ENCODE results near the gene KRT72.

DNA sequence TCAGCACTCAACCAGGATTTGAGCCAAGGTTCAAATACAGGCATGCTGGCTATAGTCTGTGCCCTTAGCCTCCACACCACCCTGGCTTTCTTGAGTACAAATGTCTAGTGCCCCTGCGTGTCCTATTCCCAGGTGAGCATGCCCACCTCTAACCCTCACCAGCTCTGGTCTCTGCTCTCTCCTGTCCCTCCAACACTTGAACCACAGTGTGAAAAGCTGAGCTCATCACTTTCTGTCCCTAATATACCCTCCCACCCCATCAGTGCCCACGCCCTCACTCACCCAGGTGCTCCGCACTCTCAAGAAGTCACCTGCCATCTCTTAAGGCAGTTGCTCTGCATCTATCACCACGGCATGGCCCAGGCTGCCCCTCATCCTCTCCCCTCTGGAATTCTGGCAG is 41.3 kb downstream of the KRT72 start:
- TF ChIP-seq CREB1 (IDR thresholded peaks at IDR 0.05; ENCODE audit: low read depth) (no peak), EP300 (IDR thresholded peaks at IDR 0.05; ENCODE audit: borderline replicate concordance) (no peak), NFIC (IDR thresholded peaks at IDR 0.05) (no peak)
- TF ChIP-seq, protein P1, sequence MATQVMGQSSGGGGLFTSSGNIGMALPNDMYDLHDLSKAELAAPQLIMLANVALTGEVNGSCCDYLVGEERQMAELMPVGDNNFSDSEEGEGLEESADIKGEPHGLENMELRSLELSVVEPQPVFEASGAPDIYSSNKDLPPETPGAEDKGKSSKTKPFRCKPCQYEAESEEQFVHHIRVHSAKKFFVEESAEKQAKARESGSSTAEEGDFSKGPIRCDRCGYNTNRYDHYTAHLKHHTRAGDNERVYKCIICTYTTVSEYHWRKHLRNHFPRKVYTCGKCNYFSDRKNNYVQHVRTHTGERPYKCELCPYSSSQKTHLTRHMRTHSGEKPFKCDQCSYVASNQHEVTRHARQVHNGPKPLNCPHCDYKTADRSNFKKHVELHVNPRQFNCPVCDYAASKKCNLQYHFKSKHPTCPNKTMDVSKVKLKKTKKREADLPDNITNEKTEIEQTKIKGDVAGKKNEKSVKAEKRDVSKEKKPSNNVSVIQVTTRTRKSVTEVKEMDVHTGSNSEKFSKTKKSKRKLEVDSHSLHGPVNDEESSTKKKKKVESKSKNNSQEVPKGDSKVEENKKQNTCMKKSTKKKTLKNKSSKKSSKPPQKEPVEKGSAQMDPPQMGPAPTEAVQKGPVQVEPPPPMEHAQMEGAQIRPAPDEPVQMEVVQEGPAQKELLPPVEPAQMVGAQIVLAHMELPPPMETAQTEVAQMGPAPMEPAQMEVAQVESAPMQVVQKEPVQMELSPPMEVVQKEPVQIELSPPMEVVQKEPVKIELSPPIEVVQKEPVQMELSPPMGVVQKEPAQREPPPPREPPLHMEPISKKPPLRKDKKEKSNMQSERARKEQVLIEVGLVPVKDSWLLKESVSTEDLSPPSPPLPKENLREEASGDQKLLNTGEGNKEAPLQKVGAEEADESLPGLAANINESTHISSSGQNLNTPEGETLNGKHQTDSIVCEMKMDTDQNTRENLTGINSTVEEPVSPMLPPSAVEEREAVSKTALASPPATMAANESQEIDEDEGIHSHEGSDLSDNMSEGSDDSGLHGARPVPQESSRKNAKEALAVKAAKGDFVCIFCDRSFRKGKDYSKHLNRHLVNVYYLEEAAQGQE (IDR thresholded peaks at IDR 0.05; ENCODE audit: low read depth), result no peak
